SK-N-SH (cell line): ENCODE results near the gene ZFP57. TPM values are rescaled to one million over a fixed set of nuclear protein-coding genes. Genes with fewer than 3 reads are reported as not detected.

Experiments used
- CTCF ChIA-PET: fragments of 300-600, 350-600 bp; formaldehyde crosslinking; extraction: SDS; loops from one replicate; lab custom pipeline; 2021; lab: Yijun Ruan, JAX
- POLR2A ChIA-PET: fragments of 350-600 bp; sonication (Branson Sonifier 250); formaldehyde crosslinking; extraction: SDS; loops from one replicate; lab custom pipeline; 2020; ENCODE audit warnings: antibody characterized with exemption, inconsistent platforms; lab: Yijun Ruan, JAX
- DNase-seq: peaks from one replicate; pipeline ENCODE4 v3.0.0; 2012
- H2AFZ ChIP-seq: fragments of 200-600 bp; sonication (generic); 2 replicates; pipeline ENCODE4 v1.8.1; 2016; ENCODE audit warnings: antibody characterized with exemption, mild to moderate bottlenecking, low read depth
- H3F3A ChIP-seq: fragments of 200-600 bp; sonication (generic); replicated peaks from 2 replicates; pipeline ENCODE3; 2016; ENCODE audit warnings: antibody characterized with exemption, mild to moderate bottlenecking; ENCODE audit not compliant: insufficient read depth
- H3K27ac ChIP-seq, 2 experiments: fragments of 200-500 bp in 1 of 2; fragments of 200-600 bp in 1 of 2; sonication (Bioruptor generic) in 1 of 2; sonication (generic), shearing (Covaris generic) in 1 of 2; 2 replicates each; pipeline versions ENCODE4 v1.5.1 to v1.6.1; 2014 to 2016; ENCODE audit warnings: low read depth in 2 of 2, inconsistent platforms in 1 of 2, low read length in 1 of 2, mild to moderate bottlenecking in 1 of 2, mixed read lengths in 1 of 2
- H3K27me3 ChIP-seq: fragments of 200-600 bp; sonication (generic), shearing (Covaris generic); 2 replicates; pipeline ENCODE4 v1.6.1; 2016; ENCODE audit warnings: mixed run types; ENCODE audit not compliant: insufficient read depth
- H3K36me3 ChIP-seq, 2 experiments: fragments of 200-500 bp in 1 of 2; fragments of 200-600 bp in 1 of 2; sonication (Bioruptor generic) in 1 of 2; sonication (generic) in 1 of 2; replicated peaks in 1 of 2; 2 replicates each; pipeline versions ENCODE3 to v1.5.1; 2014 to 2016; ENCODE audit warnings: low read length in 1 of 2, mild to moderate bottlenecking in 1 of 2; ENCODE audit not compliant: insufficient read depth in 2 of 2, control insufficient read depth in 1 of 2
- H3K4me1 ChIP-seq, 2 experiments: fragments of 200-500 bp in 1 of 2; fragments of 200-600 bp in 1 of 2; sonication (Bioruptor generic) in 1 of 2; sonication (generic), shearing (Covaris generic) in 1 of 2; 2 replicates each; pipeline versions ENCODE4 v1.5.1 to v1.6.1; 2014 to 2016; ENCODE audit warnings: low read depth in 1 of 2, low read length in 1 of 2, mixed run types in 1 of 2; ENCODE audit not compliant: insufficient read depth in 2 of 2, control insufficient read depth in 1 of 2
- H3K4me2 ChIP-seq: fragments of 200-600 bp; sonication (generic), shearing (Covaris generic); 2 replicates; pipeline ENCODE4 v1.6.1; 2017; ENCODE audit warnings: mixed run types
- H3K4me3 ChIP-seq, 2 experiments: fragments of 200-500 bp in 1 of 2; fragments of 200-600 bp in 1 of 2; sonication (Bioruptor generic) in 1 of 2; sonication (generic), shearing (Covaris generic) in 1 of 2; 2 replicates each; pipeline versions ENCODE4 v1.5.1 to v1.8.1; 2014 to 2016; ENCODE audit warnings: low read depth in 2 of 2, inconsistent platforms in 1 of 2, low read length in 1 of 2, mild to moderate bottlenecking in 1 of 2, mixed read lengths in 1 of 2, moderate library complexity in 1 of 2
- H3K79me2 ChIP-seq: fragments of 200-600 bp; sonication (generic); 2 replicates; pipeline ENCODE4 v1.8.1; 2017; ENCODE audit warnings: mild to moderate bottlenecking; ENCODE audit not compliant: insufficient read depth
- H3K9ac ChIP-seq: fragments of 200-600 bp; sonication (generic); 2 replicates; pipeline ENCODE4 v1.6.1; 2017; ENCODE audit warnings: mixed run types
- H3K9me2 ChIP-seq: fragments of 200-600 bp; sonication (generic); 2 replicates; pipeline ENCODE4 v1.6.1; 2017; ENCODE audit warnings: mixed run types
- H3K9me3 ChIP-seq: fragments of 200-600 bp; sonication (generic); 2 replicates; pipeline ENCODE4 v1.6.1; 2017; ENCODE audit warnings: mixed run types, mild to moderate bottlenecking, moderate library complexity
- H4K20me1 ChIP-seq: fragments of 200-600 bp; sonication (generic); 2 replicates; pipeline ENCODE4 v1.6.1; 2017; ENCODE audit warnings: mild to moderate bottlenecking, mixed run types; ENCODE audit not compliant: insufficient read depth
- EZH2phosphoT487 ChIP-seq: fragments of 200-600 bp; sonication (generic); IDR thresholded peaks from 2 replicates; pipeline ENCODE4 v1.6.1; 2017; ENCODE audit warnings: low read depth, mixed run types, mild to moderate bottlenecking, antibody characterized with exemption, moderate library complexity, borderline replicate concordance
- FOSL2 ChIP-seq: IDR thresholded peaks from 2 replicates; pipeline ENCODE4 v1.4.0; 2012; ENCODE audit warnings: low read depth, mild to moderate bottlenecking, moderate library complexity, borderline replicate concordance
- FOXM1 ChIP-seq: IDR thresholded peaks from 2 replicates; pipeline ENCODE4 v1.4.0; 2012; ENCODE audit warnings: low read depth, mild to moderate bottlenecking
- GABPA ChIP-seq: IDR thresholded peaks from 2 replicates; pipeline ENCODE4 v1.4.0; 2012; ENCODE audit warnings: low read depth, mild to moderate bottlenecking
- RAD21 ChIP-seq: IDR thresholded peaks from 2 replicates; pipeline ENCODE4 v1.6.1; 2012; ENCODE audit warnings: mild to moderate bottlenecking, low read length
- RCOR1 ChIP-seq: fragments of 150-350 bp; IDR thresholded peaks from 2 replicates; pipeline ENCODE4 v1.6.1; 2017; ENCODE audit warnings: antibody characterized with exemption, low read length
- REST ChIP-seq: IDR thresholded peaks from 2 replicates; pipeline ENCODE4 v1.6.1; 2012; ENCODE audit warnings: mild to moderate bottlenecking, low read depth, low read length, moderate library complexity
- RXRA ChIP-seq: IDR thresholded peaks from 2 replicates; pipeline ENCODE4 v1.4.0; 2012; ENCODE audit warnings: low read depth, mild to moderate bottlenecking, borderline replicate concordance
- SMC3 ChIP-seq: IDR thresholded peaks from 2 replicates; pipeline ENCODE4 v1.6.1; 2012; ENCODE audit warnings: low read depth, low read length, improper control_type of control experiment
- TEAD4 ChIP-seq: IDR thresholded peaks from 2 replicates; pipeline ENCODE4 v1.4.0; 2012; ENCODE audit warnings: mild to moderate bottlenecking, borderline replicate concordance; ENCODE audit not compliant: insufficient read depth
- YY1 ChIP-seq: IDR thresholded peaks from 2 replicates; pipeline ENCODE4 v1.4.0; 2012; ENCODE audit warnings: low read depth, mild to moderate bottlenecking
- WGBS: methylation state at CpG from one replicate; pipeline ENCODE4 v1.1.6; 2017; ENCODE audit warnings: low lambda C conversion rate; 5-methylcytosine and 5-hydroxymethylcytosine counted together
- polyA plus RNA-seq, 3 experiments: library from polyadenylated mRNA; depleted of rRNA; stranded (reverse); fragments of >200 nt; gene quantifications; 2 replicates each; pipeline ENCODE4 v1.2.3, GENCODE V29; 2012
- TF ChIP-seq, protein P1 (sequence below): fragments of 200-600 bp; sonication (generic); IDR thresholded peaks from 2 replicates; pipeline ENCODE4 v1.6.1; 2017; ENCODE audit warnings: antibody characterized with exemption, mild to moderate bottlenecking, moderate library complexity

The ZFP57 gene
- polyA plus RNA-seq, 1 of the 3 experiments (the other 2 are of a cell fraction) = not detected

GRCh38 chr6:29705389-29706231, 24.7 kb upstream of the ZFP57 start:
- Histone ChIP-seq H3K27me3 (peaks cover 52% of the 10 kb centered on the region; the same call in 1 of the 2 replicates), H2AFZ (no peak overlapping the region), H3K27ac (no peak overlapping the region), H3K4me2 (no peak overlapping the region), H3K9me2 (no peaks in the 10 kb centered on the region), H3K9ac (no peak overlapping the region), H3F3A (no peaks in the 10 kb centered on the region), H3K36me3 (no peaks in the 10 kb centered on the region), H3K79me2 (no peaks in the 10 kb centered on the region), H4K20me1 (no peaks in the 10 kb centered on the region), H3K9me3 (no peaks in the 10 kb centered on the region), H3K4me3 (peak overlapping the region in 1 of 2 experiments; percentile 21; a peak in 1 of 4 replicates), H3K4me1 (no peaks in the 10 kb centered on the region)
- 14% methylated on average over 10 of the region's 10 CpGs for WGBS
- TF ChIP-seq SMC3 (peak; percentile 53), FOXM1 (no peak), GABPA (no peak), RCOR1 (no peak), RAD21 (peak; percentile 71), RXRA (no peak), YY1 (no peak), EZH2phosphoT487 (no peak), REST (no peak), TEAD4 (no peak), FOSL2 (no peak)
- TF ChIP-seq, protein P1, sequence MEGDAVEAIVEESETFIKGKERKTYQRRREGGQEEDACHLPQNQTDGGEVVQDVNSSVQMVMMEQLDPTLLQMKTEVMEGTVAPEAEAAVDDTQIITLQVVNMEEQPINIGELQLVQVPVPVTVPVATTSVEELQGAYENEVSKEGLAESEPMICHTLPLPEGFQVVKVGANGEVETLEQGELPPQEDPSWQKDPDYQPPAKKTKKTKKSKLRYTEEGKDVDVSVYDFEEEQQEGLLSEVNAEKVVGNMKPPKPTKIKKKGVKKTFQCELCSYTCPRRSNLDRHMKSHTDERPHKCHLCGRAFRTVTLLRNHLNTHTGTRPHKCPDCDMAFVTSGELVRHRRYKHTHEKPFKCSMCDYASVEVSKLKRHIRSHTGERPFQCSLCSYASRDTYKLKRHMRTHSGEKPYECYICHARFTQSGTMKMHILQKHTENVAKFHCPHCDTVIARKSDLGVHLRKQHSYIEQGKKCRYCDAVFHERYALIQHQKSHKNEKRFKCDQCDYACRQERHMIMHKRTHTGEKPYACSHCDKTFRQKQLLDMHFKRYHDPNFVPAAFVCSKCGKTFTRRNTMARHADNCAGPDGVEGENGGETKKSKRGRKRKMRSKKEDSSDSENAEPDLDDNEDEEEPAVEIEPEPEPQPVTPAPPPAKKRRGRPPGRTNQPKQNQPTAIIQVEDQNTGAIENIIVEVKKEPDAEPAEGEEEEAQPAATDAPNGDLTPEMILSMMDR = peak; percentile 64
- CTCF ChIA-PET = interaction anchor here (0.7 to 2.1 kb wide), 9 partner anchors 11 to 334 kb away, joined by 3 to 7 read pairs (median 4); no protein-coding TSS in a partner anchor
- POLR2A ChIA-PET = no interaction called here
- DNase-seq = peak; percentile 61
